ENCODE measurements around the gene PADI4. TPM values are rescaled to one million over a fixed set of nuclear protein-coding genes. Genes with fewer than 3 reads are reported as not detected.
"Not testable (repeated sequence)": the region's sequence is repeated elsewhere in the genome, so short reads cannot be mapped to it uniquely, and the experiment has no call there.

Gene PADI4
- total and polyA plus RNA-seq, 8 donors, result 0.77 to 13.8 (median 1.8) TPM

DNA sequence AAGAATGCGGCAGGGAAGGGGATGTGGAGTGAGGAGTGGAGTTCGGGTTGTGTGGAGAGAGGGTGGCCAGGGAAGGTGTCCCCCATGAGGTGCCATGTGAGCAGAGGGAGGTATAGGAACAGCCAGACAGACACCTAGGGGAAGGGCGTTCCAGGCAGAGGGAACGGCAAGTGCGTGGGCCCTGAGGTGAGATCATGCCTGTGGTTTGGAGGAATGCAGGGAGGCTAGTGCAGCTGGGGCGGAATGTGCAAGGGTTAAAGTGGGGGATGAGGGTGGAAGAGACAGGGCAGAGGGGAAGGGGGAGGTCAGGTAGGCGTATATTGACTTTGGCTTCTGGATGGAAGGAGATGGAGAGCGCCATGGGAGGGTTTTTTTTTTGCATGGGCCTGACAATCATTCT is 32.4 kb downstream of the PADI4 start:
- DNase-seq (no peak), ATAC-seq (no peak)
- Histone ChIP-seq H3K4me1 (no peaks in the 10 kb centered on the region), H3K4me3 (no peak overlapping the region), H3K27ac (no peak overlapping the region), H3K36me3 (peaks cover 0 to 42% of the 10 kb centered on the region in 2 donors), H3K27me3 (peaks cover 0 to 49% of the 10 kb centered on the region in 2 donors), H3K9me3 (no peaks in the 10 kb centered on the region)
- intact Hi-C loops (cut with DNase I), result no loop called here
- TF ChIP-seq, protein P1, sequence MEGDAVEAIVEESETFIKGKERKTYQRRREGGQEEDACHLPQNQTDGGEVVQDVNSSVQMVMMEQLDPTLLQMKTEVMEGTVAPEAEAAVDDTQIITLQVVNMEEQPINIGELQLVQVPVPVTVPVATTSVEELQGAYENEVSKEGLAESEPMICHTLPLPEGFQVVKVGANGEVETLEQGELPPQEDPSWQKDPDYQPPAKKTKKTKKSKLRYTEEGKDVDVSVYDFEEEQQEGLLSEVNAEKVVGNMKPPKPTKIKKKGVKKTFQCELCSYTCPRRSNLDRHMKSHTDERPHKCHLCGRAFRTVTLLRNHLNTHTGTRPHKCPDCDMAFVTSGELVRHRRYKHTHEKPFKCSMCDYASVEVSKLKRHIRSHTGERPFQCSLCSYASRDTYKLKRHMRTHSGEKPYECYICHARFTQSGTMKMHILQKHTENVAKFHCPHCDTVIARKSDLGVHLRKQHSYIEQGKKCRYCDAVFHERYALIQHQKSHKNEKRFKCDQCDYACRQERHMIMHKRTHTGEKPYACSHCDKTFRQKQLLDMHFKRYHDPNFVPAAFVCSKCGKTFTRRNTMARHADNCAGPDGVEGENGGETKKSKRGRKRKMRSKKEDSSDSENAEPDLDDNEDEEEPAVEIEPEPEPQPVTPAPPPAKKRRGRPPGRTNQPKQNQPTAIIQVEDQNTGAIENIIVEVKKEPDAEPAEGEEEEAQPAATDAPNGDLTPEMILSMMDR (IDR thresholded peaks at IDR 0.05), result no peak

DNA sequence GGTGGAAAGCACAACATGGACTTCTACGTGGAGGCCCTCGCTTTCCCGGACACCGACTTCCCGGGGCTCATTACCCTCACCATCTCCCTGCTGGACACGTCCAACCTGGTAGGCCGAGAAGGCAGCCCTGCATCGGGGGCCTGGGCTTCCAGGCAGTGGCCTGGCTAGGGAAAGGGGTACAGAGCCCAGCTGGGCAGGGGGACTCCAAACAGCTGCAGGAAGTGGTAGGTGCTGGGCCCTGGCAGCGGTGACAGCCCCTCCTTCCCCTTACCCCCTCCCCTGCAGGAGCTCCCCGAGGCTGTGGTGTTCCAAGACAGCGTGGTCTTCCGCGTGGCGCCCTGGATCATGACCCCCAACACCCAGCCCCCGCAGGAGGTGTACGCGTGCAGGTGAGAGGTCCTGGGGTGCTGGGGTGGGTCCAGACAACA is 34.0 kb downstream of the PADI4 start:
- intact Hi-C loops (cut with DNase I), result no loop called here
- DNase-seq (no peak), ATAC-seq (no peak)
- H3K27ac ChIP-seq, result no peak overlapping the region
- no peak overlapping the region for H3K4me3 ChIP-seq
- no peaks in the 10 kb centered on the region for H3K4me1 ChIP-seq
- H3K9me3 ChIP-seq, result no peaks in the 10 kb centered on the region
- H3K36me3 ChIP-seq, result peaks cover 0 to 59% of the 10 kb centered on the region in 2 donors
- peaks cover 0 to 49% of the 10 kb centered on the region in 2 donors for H3K27me3 ChIP-seq
- TF ChIP-seq, protein P1 (IDR thresholded peaks at IDR 0.05), result no peak

DNA sequence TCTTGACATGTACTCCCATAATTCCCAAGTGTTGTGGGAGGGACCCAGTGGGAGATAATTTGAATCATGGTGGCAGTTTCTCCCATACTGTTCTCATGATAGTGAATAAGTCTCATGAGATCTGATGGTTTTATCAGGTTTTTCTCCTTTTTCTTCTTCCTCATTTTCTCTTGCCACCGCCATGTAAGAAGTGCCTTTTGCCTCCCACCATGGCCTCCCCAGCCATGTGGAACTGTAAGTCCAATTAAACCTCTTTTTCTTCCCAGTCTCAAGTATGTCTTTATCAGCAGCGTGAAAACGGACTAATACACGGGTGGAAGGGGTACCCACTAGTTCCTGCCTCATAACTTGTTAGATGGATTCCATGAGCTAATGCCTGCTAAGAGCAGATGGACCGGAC is 37.5 kb downstream of the PADI4 start:
- DNase-seq; ATAC-seq; H3K9me3 ChIP-seq; intact Hi-C loops (cut with DNase I); H3K27ac ChIP-seq; H3K4me1 ChIP-seq; H3K4me3 ChIP-seq: not testable (repeated sequence)
- Histone ChIP-seq H3K36me3 (peaks cover 0 to 73% of the 10 kb centered on the region in 2 donors), H3K27me3 (peaks cover 0 to 70% of the 10 kb centered on the region in 2 donors)

DNA sequence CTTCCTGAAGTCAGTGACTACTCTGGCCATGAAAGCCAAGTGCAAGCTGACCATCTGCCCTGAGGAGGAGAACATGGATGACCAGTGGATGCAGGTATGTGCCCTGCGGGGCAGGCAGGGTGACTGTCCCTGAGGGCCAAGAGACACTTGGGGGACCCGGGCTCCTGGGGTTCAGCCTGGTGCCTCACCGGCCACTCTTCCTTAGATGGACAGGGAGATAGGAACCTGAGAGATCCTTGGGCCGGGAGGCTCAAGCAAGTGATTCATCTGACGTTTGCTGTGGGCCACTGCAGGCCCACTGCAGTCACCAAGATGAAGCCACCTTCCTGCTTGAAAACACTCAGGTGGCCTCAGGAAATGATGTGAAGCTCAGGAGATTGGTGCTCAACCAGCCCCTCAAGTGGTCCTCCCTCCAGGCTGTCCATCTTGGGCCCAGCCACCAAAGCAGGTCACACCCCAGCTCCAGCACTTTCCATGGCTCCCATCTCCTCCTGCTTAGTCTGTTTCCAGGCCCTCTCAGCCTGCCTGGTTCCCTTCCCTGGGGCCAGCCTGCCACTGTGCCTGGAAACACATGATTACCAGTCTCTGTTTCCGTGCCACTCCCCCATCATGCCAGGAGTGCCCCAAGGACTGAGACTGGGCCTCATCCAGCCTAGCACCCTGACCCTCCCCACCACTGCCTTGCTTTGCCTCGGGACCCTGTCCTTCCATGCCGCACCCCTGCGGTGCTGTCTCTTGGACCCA is 38.2 kb downstream of the PADI4 start:
- no peak overlapping the region for H3K27ac ChIP-seq
- H3K36me3 ChIP-seq, result peaks cover 0 to 74% of the 10 kb centered on the region in 2 donors
- no peak overlapping the region for H3K4me3 ChIP-seq
- H3K4me1 ChIP-seq, result no peaks in the 10 kb centered on the region
- no peak for DNase-seq
- intact Hi-C loops (cut with DNase I), result no loop called here
- no peaks in the 10 kb centered on the region for H3K9me3 ChIP-seq
- no peak for ATAC-seq
- peaks cover 0 to 70% of the 10 kb centered on the region in 2 donors for H3K27me3 ChIP-seq
- TF ChIP-seq, protein P1 (IDR thresholded peaks at IDR 0.05), result no peak

DNA sequence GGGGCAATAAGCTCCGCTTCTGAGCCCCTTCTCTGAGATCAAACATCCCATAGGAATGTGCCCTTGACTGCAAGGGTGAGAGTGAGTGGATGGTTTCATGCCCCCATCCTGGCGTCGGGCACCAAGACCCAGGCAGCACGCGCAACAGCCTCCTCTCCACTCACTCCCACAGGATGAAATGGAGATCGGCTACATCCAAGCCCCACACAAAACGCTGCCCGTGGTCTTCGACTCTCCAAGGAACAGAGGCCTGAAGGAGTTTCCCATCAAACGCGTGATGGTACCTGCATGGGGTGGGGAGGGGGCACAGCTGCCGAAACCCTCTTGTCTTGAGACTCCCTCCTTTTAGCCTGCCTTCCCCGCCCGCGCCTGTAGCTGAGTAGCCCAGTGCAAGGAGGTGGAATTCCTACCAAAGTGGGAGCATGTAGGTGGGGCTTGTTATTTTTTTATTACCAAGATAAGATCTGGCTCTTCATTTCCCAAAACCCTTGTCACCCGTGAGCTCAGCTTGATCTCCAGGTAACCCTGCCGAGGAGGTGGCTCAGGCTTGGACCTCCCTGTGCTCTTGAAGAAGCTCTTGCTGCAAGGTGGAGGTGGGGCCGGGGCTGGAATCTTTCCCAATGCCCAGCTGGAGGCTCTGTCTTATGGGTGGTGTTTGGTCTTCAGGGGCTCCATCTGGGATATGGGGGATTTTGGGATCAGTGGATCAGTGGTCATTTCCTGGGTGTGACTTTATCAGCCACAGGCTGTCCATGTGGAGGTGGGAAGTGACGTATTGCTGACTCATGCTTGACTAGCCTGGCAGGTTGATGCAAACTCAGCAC is 40.0 kb downstream of the PADI4 start:
- Histone ChIP-seq H3K4me3 (no peak overlapping the region), H3K36me3 (peaks cover 0 to 60% of the 10 kb centered on the region in 2 donors), H3K27ac (no peak overlapping the region), H3K9me3 (no peaks in the 10 kb centered on the region), H3K4me1 (no peaks in the 10 kb centered on the region), H3K27me3 (peaks cover 0 to 68% of the 10 kb centered on the region in 2 donors)
- intact Hi-C loops (cut with DNase I), result no loop called here
- ATAC-seq (no peak), DNase-seq (no peak)
- TF ChIP-seq, protein P1 (IDR thresholded peaks at IDR 0.05), result no peak

Data from left lung (tissue), 10 donors.